ENCODE data around the gene LSM11. TPM values are rescaled to one million over a fixed set of nuclear protein-coding genes. Genes with fewer than 3 reads are reported as not detected.

The LSM11 gene
- total RNA-seq, 4 donors from 2014 or later: 1.8 to 4.3 (median 2.7) TPM

- no peak for TF ChIP-seq CTCF (IDR thresholded peaks at IDR 0.05)
- DNase-seq (ENCODE audit: low spot score): no peak
- no peak for ATAC-seq (ENCODE audit: low FRiP score)
Measured at GRCh38 chr5:157758706-157759105, 15.2 kb downstream of the LSM11 start.

- DNase-seq (ENCODE audit: low spot score): no peak
- peak in 2 of 3 donors; percentile 7 to 11 for TF ChIP-seq CTCF (IDR thresholded peaks at IDR 0.05)
- ATAC-seq (ENCODE audit: low FRiP score): peak; percentile 84
Measured at GRCh38 chr5:157761690-157762621, 18.4 kb downstream of the LSM11 start.

GRCh38 chr5:157764531-157764930 is 21.0 kb downstream of the LSM11 start:
- no peak for ATAC-seq (ENCODE audit: low FRiP score)
- TF ChIP-seq CTCF (IDR thresholded peaks at IDR 0.05): no peak
- DNase-seq (ENCODE audit: low spot score): no peak

GRCh38 chr5:157766442-157766841 is 22.9 kb downstream of the LSM11 start:
- no peak for TF ChIP-seq CTCF (IDR thresholded peaks at IDR 0.05)
- ATAC-seq (ENCODE audit: low FRiP score) (no peak), DNase-seq (ENCODE audit: low spot score) (no peak)

GRCh38 chr5:157766902-157767301 is 23.4 kb downstream of the LSM11 start:
- ATAC-seq (ENCODE audit: low FRiP score) (no peak), DNase-seq (ENCODE audit: low spot score) (no peak)
- TF ChIP-seq CTCF (IDR thresholded peaks at IDR 0.05): no peak

- ATAC-seq (ENCODE audit: low FRiP score) (peak; percentile 28), DNase-seq (ENCODE audit: low spot score) (no peak)
- TF ChIP-seq CTCF (IDR thresholded peaks at IDR 0.05): no peak
Measured at GRCh38 chr5:157767689-157768088, 24.2 kb downstream of the LSM11 start.

- no peak for DNase-seq (ENCODE audit: low spot score)
- ATAC-seq (ENCODE audit: low FRiP score): no peak
- no peak for TF ChIP-seq CTCF (IDR thresholded peaks at IDR 0.05)
Measured at GRCh38 chr5:157770665-157771064, 27.2 kb downstream of the LSM11 start.
